Hypothalamus (tissue), 51 donors: Measurements from ENCODE around the gene CDH13.
A peak's percentile ranks its signal among the peaks of the same experiment; 100 is the strongest.

Experiments used
- DNase-seq, 51 donors: peaks; one replicate each; lab custom pipeline; 2025; lab: John Stamatoyannopoulos, UW

Gene CDH13

GRCh38 chr16:83200005-83200779, 573.4 kb downstream of the CDH13 start:
- DNase-seq, result peak in 19 of 51 donors; percentile 2 to 47 (median 10)

GRCh38 chr16:83201748-83202147, 575.0 kb downstream of the CDH13 start:
- DNase-seq, result no peak

- no peak for DNase-seq
Measured at GRCh38 chr16:83205896-83206295, 579.1 kb downstream of the CDH13 start.

GRCh38 chr16:83206426-83206825, 579.7 kb downstream of the CDH13 start:
- DNase-seq, result no peak

- DNase-seq, result no peak
Measured at GRCh38 chr16:83211711-83212110, 584.9 kb downstream of the CDH13 start.

GRCh38 chr16:83212301-83212841, 585.6 kb downstream of the CDH13 start:
- no peak for DNase-seq

GRCh38 chr16:83214671-83215070, 587.9 kb downstream of the CDH13 start:
- no peak for DNase-seq

- DNase-seq, result peak in 3 of 51 donors; percentile 0 to 5 (median 1)
Measured at GRCh38 chr16:83215406-83216001, 588.7 kb downstream of the CDH13 start.

- no peak for DNase-seq
Measured at GRCh38 chr16:83219285-83219684, 592.5 kb downstream of the CDH13 start.

GRCh38 chr16:83220066-83220465, 593.3 kb downstream of the CDH13 start:
- DNase-seq, result no peak

GRCh38 chr16:83224642-83225041, 597.9 kb downstream of the CDH13 start:
- no peak for DNase-seq

- peak in 1 of 51 donors; percentile 5 for DNase-seq
Measured at GRCh38 chr16:83227336-83227735, 600.6 kb downstream of the CDH13 start.

- DNase-seq, result no peak
Measured at GRCh38 chr16:83231729-83232128, 605.0 kb downstream of the CDH13 start.

- DNase-seq, result peak in 1 of 51 donors; percentile 6
Measured at GRCh38 chr16:83233153-83233552, 606.4 kb downstream of the CDH13 start.

GRCh38 chr16:83238949-83239691, 612.4 kb downstream of the CDH13 start:
- no peak for DNase-seq

GRCh38 chr16:83244057-83244456, 617.3 kb downstream of the CDH13 start:
- DNase-seq, result no peak

GRCh38 chr16:83245061-83245460, 618.3 kb downstream of the CDH13 start:
- DNase-seq, result no peak

GRCh38 chr16:83247767-83248372, 621.1 kb downstream of the CDH13 start:
- DNase-seq, result peak in 7 of 51 donors; percentile 1 to 70 (median 10)

GRCh38 chr16:83248735-83249463, 622.1 kb downstream of the CDH13 start:
- DNase-seq, result no peak

- DNase-seq, result no peak
Measured at GRCh38 chr16:83253521-83253920, 626.8 kb downstream of the CDH13 start.
